ENCODE results near the gene MT3.
A peak's percentile ranks its signal among the peaks of the same experiment; 100 is the strongest.

Gene MT3

GRCh38 chr16:56589141-56590039 lies at the start of gene MT3:
Gene MT3, plus strand, starts transcription at chr16:56589528. Its CDS starts 63 bp downstream, at chr16:56589591.
- DNase-seq, result no peak

GRCh38 chr16:56539656-56540055 lies 49.7 kb upstream of the MT3 start:
- no peak for DNase-seq

GRCh38 chr16:56542039-56542438 lies 47.3 kb upstream of the MT3 start:
- DNase-seq, result no peak

GRCh38 chr16:56547120-56547948 lies 42.0 kb upstream of the MT3 start:
- DNase-seq, result no peak

- DNase-seq, result no peak
Observed at GRCh38 chr16:56547949-56548567, 41.3 kb upstream of the MT3 start.

- DNase-seq, result no peak
Observed at GRCh38 chr16:56549161-56549560, 40.2 kb upstream of the MT3 start.

- no peak for DNase-seq
Observed at GRCh38 chr16:56549744-56550385, 39.5 kb upstream of the MT3 start.

- DNase-seq, result no peak
Observed at GRCh38 chr16:56551796-56552738, 37.3 kb upstream of the MT3 start.

GRCh38 chr16:56554441-56554840 lies 34.9 kb upstream of the MT3 start:
- DNase-seq, result no peak

GRCh38 chr16:56558024-56558747 lies 31.1 kb upstream of the MT3 start:
- DNase-seq, result no peak

- no peak for DNase-seq
Observed at GRCh38 chr16:56559109-56559508, 30.2 kb upstream of the MT3 start.

- no peak for DNase-seq
Observed at GRCh38 chr16:56560447-56560846, 28.9 kb upstream of the MT3 start.

- DNase-seq, result no peak
Observed at GRCh38 chr16:56561126-56561525, 28.2 kb upstream of the MT3 start.

GRCh38 chr16:56564793-56565477 lies 24.4 kb upstream of the MT3 start, which contains the start of gene MT4:
Gene MT4, plus strand, starts transcription at chr16:56565073. Its CDS starts 56 bp downstream, at chr16:56565129.
- DNase-seq, result no peak

- DNase-seq, result no peak
Observed at GRCh38 chr16:56569971-56570370, 19.4 kb upstream of the MT3 start.

- DNase-seq, result no peak
Observed at GRCh38 chr16:56571525-56571924, 17.8 kb upstream of the MT3 start.

GRCh38 chr16:56574625-56575024 lies 14.7 kb upstream of the MT3 start:
- DNase-seq, result no peak

GRCh38 chr16:56576585-56577299 lies 12.6 kb upstream of the MT3 start:
- DNase-seq, result peak; percentile 67 to 76

- no peak for DNase-seq
Observed at GRCh38 chr16:56577300-56577625, 12.1 kb upstream of the MT3 start.
